Measurements from ENCODE around the gene ROBO3.

Gene ROBO3

DNA sequence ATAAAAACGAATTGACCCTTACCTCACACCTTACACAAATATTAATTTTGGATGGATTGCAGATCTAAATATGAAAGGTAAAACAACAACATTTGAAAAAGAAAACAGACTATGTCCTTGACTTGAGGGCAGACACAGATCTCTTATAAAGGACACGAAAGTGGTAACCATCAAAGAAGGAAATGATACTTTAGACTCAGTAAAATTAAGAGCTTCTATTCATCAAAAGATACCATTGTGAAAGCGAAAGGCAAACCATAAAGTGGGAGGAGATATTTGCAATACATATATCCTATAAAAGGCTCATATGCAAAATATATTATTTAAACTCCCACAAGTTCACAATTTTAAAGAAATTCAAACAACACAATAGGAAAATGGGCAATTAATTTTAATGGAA lies 65.6 kb downstream of the ROBO3 start:
- DNase-seq: no peak
